MCF 10A (cell line): ENCODE results near the gene DCLRE1B. TPM values are rescaled to one million over a fixed set of nuclear protein-coding genes. Genes with fewer than 3 reads are reported as not detected.

Experiments used
- BruUV-seq: library from RNA; stranded (reverse); fragments of 400-500 nt; replicated peaks from 2 replicates; lab custom pipeline; 2021; lab: Mats Ljungman, UMichigan
- CTCF ChIA-PET: fragments of 300-600 bp; sonication (Branson Sonifier 250); formaldehyde crosslinking; extraction: SDS; loops from one replicate; lab custom pipeline; 2021; ENCODE audit warnings: antibody characterized with exemption, inconsistent platforms; lab: Yijun Ruan, JAX
- POLR2A ChIA-PET: fragments of 300-600, 350-650 bp; sonication (Branson Sonifier 250); formaldehyde crosslinking; extraction: SDS; loops from one replicate; lab custom pipeline; 2020; ENCODE audit warnings: antibody characterized with exemption, inconsistent platforms; lab: Yijun Ruan, JAX
- DNase-seq: peaks from one replicate; pipeline ENCODE4 v3.0.0-alpha.2; 2018; ENCODE audit not compliant: unreplicated experiment
- H3K27ac Mint-ChIP-seq: one replicate; pipeline ENCODE4 v1.8.0; 2022; ENCODE audit warnings: mild to moderate bottlenecking, low read depth, mixed read lengths; ENCODE audit not compliant: unreplicated experiment
- H3K27me3 Mint-ChIP-seq: one replicate; pipeline ENCODE4 v1.8.0; 2022; ENCODE audit warnings: mixed read lengths; ENCODE audit not compliant: insufficient read depth, unreplicated experiment
- H3K36me3 Mint-ChIP-seq: one replicate; pipeline ENCODE4 v1.8.0; 2022; ENCODE audit warnings: mild to moderate bottlenecking, moderate library complexity, mixed read lengths; ENCODE audit not compliant: insufficient read depth, unreplicated experiment
- H3K4me1 Mint-ChIP-seq: one replicate; pipeline ENCODE4 v1.8.0; 2022; ENCODE audit warnings: mixed read lengths; ENCODE audit not compliant: insufficient read depth, unreplicated experiment
- H3K4me3 Mint-ChIP-seq: one replicate; pipeline ENCODE4 v1.8.0; 2022; ENCODE audit warnings: mild to moderate bottlenecking, moderate library complexity, mixed read lengths; ENCODE audit not compliant: unreplicated experiment
- H3K9me3 Mint-ChIP-seq: one replicate; pipeline ENCODE4 v1.8.0; 2022; ENCODE audit warnings: mixed read lengths; ENCODE audit not compliant: unreplicated experiment
- intact Hi-C: fragments of 100-400 bp; cut with micrococcal nuclease; formaldehyde crosslinking; loops from 2 replicates; pipeline ENCODE4 v1.14.1; 2022
- total RNA-seq: library from RNA; stranded (reverse); gene quantifications from 2 replicates; pipeline ENCODE4 v1.2.3, GENCODE V29; 2022
- TF ChIP-seq, protein P1 (sequence below): fragments of 200-600 bp; IDR thresholded peaks from one replicate; pipeline ENCODE4 v1.8.0; 2022; ENCODE audit warnings: antibody characterized with exemption, mild to moderate bottlenecking; ENCODE audit not compliant: unreplicated experiment

Gene DCLRE1B
- total RNA-seq, 1 experiment from 2014 or later = 8.1 TPM

DNA sequence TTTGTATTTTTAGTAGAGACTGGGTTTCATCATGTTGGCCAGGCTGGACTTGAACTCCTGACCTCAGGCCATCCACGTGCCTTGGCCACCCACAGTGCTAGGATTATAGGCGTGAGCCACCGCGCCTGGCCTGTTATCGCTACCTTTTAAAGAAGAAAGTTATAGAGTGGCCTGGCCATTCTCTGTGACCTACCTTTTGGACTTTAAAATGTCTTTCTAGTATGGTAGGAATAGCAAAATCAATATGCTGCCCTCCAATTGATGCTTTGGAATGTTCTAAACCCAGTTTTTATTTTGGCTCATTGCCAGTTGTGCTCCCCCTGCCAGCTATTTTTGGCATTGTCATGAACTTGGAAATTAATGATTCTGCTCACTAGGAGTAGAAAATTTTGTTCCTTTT lies 43.9 kb downstream of the DCLRE1B start:
- H3K9me3 Mint-ChIP-seq = no peaks in the 10 kb centered on the region
- no peak overlapping the region for H3K27ac Mint-ChIP-seq
- no peak overlapping the region for H3K4me3 Mint-ChIP-seq
- ChIA-PET POLR2A (interaction anchor here (1.1 kb wide), 1 partner anchor 19 kb away, joined by 6 read pairs; no protein-coding TSS in a partner anchor), CTCF (interaction anchor here (0.6 to 2.2 kb wide), 7 partner anchors 9 to 895 kb away, joined by 3 to 11 read pairs (median 5); partner anchors contain the start of gene HIPK1)
- no peaks in the 10 kb centered on the region for H3K27me3 Mint-ChIP-seq
- no TSS peak for BruUV-seq
- TF ChIP-seq, protein P1, sequence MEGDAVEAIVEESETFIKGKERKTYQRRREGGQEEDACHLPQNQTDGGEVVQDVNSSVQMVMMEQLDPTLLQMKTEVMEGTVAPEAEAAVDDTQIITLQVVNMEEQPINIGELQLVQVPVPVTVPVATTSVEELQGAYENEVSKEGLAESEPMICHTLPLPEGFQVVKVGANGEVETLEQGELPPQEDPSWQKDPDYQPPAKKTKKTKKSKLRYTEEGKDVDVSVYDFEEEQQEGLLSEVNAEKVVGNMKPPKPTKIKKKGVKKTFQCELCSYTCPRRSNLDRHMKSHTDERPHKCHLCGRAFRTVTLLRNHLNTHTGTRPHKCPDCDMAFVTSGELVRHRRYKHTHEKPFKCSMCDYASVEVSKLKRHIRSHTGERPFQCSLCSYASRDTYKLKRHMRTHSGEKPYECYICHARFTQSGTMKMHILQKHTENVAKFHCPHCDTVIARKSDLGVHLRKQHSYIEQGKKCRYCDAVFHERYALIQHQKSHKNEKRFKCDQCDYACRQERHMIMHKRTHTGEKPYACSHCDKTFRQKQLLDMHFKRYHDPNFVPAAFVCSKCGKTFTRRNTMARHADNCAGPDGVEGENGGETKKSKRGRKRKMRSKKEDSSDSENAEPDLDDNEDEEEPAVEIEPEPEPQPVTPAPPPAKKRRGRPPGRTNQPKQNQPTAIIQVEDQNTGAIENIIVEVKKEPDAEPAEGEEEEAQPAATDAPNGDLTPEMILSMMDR = peak; percentile 33
- intact Hi-C loops = no loop called here
- no peak for DNase-seq
- H3K4me1 Mint-ChIP-seq = peaks cover 5% of the 10 kb centered on the region
- H3K36me3 Mint-ChIP-seq = peaks cover 10% of the 10 kb centered on the region

DNA sequence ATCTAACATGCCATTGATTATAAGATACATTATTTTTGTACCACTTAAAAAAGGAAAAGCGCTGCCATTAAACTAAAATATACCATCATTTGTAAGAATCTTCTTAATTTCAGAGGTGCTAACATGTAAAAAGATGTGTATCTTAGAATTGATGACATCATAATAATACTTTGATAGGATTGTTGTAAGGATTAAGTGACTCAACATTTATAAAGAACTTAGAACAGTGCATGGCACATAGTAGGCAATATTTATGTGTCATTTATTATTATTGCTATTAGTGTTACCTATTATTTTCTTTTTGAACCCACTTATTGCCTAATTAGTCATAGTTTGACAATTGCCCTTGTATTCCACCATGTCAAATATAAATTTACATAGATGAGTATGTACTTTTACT lies 45.8 kb downstream of the DCLRE1B start:
- H3K9me3 Mint-ChIP-seq = no peaks in the 10 kb centered on the region
- H3K4me3 Mint-ChIP-seq = no peak overlapping the region
- POLR2A ChIA-PET = no interaction called here
- CTCF ChIA-PET = interaction anchor here (0.6 to 0.9 kb wide), 2 partner anchors 59 to 814 kb away, joined by 3 read pairs; no protein-coding TSS in a partner anchor
- no peaks in the 10 kb centered on the region for H3K27me3 Mint-ChIP-seq
- TF ChIP-seq, protein P1 = no peak
- no peak for DNase-seq
- BruUV-seq = no TSS peak
- no peak overlapping the region for H3K27ac Mint-ChIP-seq
- intact Hi-C loops = no loop called here
- H3K36me3 Mint-ChIP-seq = peaks cover 20% of the 10 kb centered on the region
- peaks cover 5% of the 10 kb centered on the region for H3K4me1 Mint-ChIP-seq

DNA sequence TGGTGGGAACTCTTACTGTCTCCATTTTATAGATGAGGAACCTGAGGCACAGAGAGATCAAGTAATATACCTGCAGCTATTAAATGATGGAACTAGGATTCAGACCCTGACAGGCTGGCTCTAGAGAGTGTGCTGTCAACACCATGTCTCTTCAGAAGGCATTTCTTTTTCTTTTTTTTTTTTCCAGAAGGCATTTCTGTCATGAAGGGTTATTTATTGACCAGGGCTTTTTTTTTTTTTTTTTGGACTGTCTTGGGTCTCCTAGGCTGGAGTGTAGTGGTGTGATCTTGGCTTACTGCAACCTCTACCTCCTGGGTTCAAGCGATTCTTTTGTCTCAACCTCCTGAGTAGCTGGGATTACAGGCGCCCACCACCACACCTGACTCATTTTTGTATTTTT lies 46.6 kb downstream of the DCLRE1B start:
- Mint-ChIP-seq H3K36me3 (peaks cover 26% of the 10 kb centered on the region), H3K4me1 (peaks cover 5% of the 10 kb centered on the region), H3K27me3 (no peaks in the 10 kb centered on the region), H3K4me3 (no peak overlapping the region), H3K27ac (no peak overlapping the region), H3K9me3 (no peaks in the 10 kb centered on the region)
- TF ChIP-seq, protein P1 = no peak
- BruUV-seq = no TSS peak
- POLR2A ChIA-PET = interaction anchor here (1.2 kb wide), 1 partner anchor 16 kb away, joined by 3 read pairs; no protein-coding TSS in a partner anchor
- no peak for DNase-seq
- CTCF ChIA-PET = interaction anchor here (0.6 to 2.3 kb wide), 5 partner anchors 21 to 814 kb away, joined by 3 to 12 read pairs (median 3); no protein-coding TSS in a partner anchor
- intact Hi-C loops = no loop called here

DNA sequence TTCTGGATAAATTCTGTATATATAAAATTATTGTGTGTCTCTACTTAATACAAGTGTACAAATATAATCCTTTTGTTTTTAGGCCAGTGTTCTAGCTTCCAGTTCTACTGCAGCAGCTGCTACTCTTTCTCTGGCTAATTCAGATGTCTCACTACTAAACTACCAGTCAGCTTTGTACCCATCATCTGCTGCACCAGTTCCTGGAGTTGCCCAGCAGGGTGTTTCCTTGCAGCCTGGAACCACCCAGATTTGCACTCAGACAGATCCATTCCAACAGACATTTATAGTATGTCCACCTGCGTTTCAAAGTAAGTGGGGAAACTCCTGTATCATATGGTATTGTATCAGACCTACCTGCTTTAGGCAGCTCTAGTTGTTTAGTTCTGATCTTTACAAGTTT lies 52.9 kb downstream of the DCLRE1B start:
- H3K27ac Mint-ChIP-seq = no peak overlapping the region
- DNase-seq = no peak
- intact Hi-C loops = no loop called here
- H3K9me3 Mint-ChIP-seq = no peaks in the 10 kb centered on the region
- no peak overlapping the region for H3K4me3 Mint-ChIP-seq
- CTCF ChIA-PET = interaction anchor here (0.7 to 2.1 kb wide), 5 partner anchors 9 to 325 kb away, joined by 3 to 9 read pairs (median 5); no protein-coding TSS in a partner anchor
- POLR2A ChIA-PET = interaction anchor here (1.0 to 1.1 kb wide), 2 partner anchors 12 to 13 kb away, joined by 3 read pairs; no protein-coding TSS in a partner anchor
- no peaks in the 10 kb centered on the region for H3K27me3 Mint-ChIP-seq
- TF ChIP-seq, protein P1 = no peak
- H3K36me3 Mint-ChIP-seq = peaks cover 61% of the 10 kb centered on the region
- BruUV-seq = no TSS peak
- H3K4me1 Mint-ChIP-seq = no peaks in the 10 kb centered on the region
